Endothelial cell of umbilical vein (primary cell): ENCODE data around the gene CPA4.

Source experiments
- CTCF ChIP-seq, 2 donors: IDR thresholded peaks; 1 replicate in 1 of 2; 2 replicates in 1 of 2; pipeline ENCODE4 v1.5.1; 2011; ENCODE audit warnings: low read length in 2 of 2, mild to moderate bottlenecking in 2 of 2, moderate library complexity in 2 of 2, control low read depth in 1 of 2, inconsistent platforms in 1 of 2, low read depth in 1 of 2; ENCODE audit not compliant: insufficient read depth in 1 of 2; ENCODE audit errors: extremely low read depth in 1 of 2
- EZH2 ChIP-seq: IDR thresholded peaks from 2 replicates; pipeline ENCODE4 v1.6.1; 2012; ENCODE audit warnings: borderline replicate concordance, low read depth, mild to moderate bottlenecking, moderate library complexity, low read length, inconsistent platforms; ENCODE audit not compliant: severe bottlenecking
- GATA2 ChIP-seq: IDR thresholded peaks from 2 replicates; pipeline ENCODE4 v1.7.0; 2011; ENCODE audit warnings: low read depth, mild to moderate bottlenecking, moderate library complexity, mixed read lengths, low read length; ENCODE audit not compliant: insufficient read length, insufficient read depth
- JUN ChIP-seq: IDR thresholded peaks from 2 replicates; pipeline ENCODE4 v1.6.1; 2011; ENCODE audit warnings: borderline replicate concordance, low read depth; ENCODE audit not compliant: insufficient read length, insufficient read depth
- MAX ChIP-seq: IDR thresholded peaks from 2 replicates; pipeline ENCODE4 v1.6.1; 2011; ENCODE audit not compliant: insufficient read depth, insufficient read length
- MYC ChIP-seq: IDR thresholded peaks from one replicate; pipeline ENCODE4 v1.6.1; 2011; ENCODE audit warnings: mild to moderate bottlenecking, low read depth, low read length
- POLR2A ChIP-seq: IDR thresholded peaks from 2 replicates; pipeline ENCODE4 v1.6.1; 2012; ENCODE audit warnings: low read depth, mild to moderate bottlenecking, control low read depth, low read length
- POLR2AphosphoS5 ChIP-seq: IDR thresholded peaks from 2 replicates; pipeline ENCODE4 v1.6.1; 2012; ENCODE audit warnings: low read depth, mild to moderate bottlenecking, control low read depth, low read length, moderate library complexity; ENCODE audit not compliant: insufficient read depth

- TF ChIP-seq JUN (no peak), CTCF (IDR thresholded peaks at IDR 0.05; ENCODE audit: extremely low read depth in 1 of 2, insufficient read depth in 1 of 2, low read depth in 1 of 2, low read length in 2 of 2) (no peak), EZH2 (no peak), POLR2AphosphoS5 (no peak), POLR2A (no peak), MAX (no peak), GATA2 (no peak), MYC (no peak)
Observed at GRCh38 chr7:130369831-130370550, 77.0 kb downstream of the CPA4 start.
